ENCODE measurements around the gene CCDC85C. TPM values are rescaled to one million over a fixed set of nuclear protein-coding genes. Genes with fewer than 3 reads are reported as not detected.

CCDC85C gene
- total RNA-seq, 1 experiment from 2014 or later: 36.4 TPM

- TF ChIP-seq CTCF (conservative IDR thresholded peaks at IDR 0.05; ENCODE audit: low read depth, low read length): no peak
- ChIA-PET POLR2A (ENCODE audit: unreplicated experiment) (no interaction called here), CTCF (no interaction called here)
- no peak overlapping the region for H3K4me2 ChIP-seq (ENCODE audit: low read length)
- 0 out of 2 replicates have a peak, but pooled peaks cover 3% of the 10 kb centered on the region for H4K20me1 ChIP-seq (ENCODE audit: low read length)
- no peaks in the 10 kb centered on the region for H3K9me2 ChIP-seq (replicated peaks; ENCODE audit: low read length)
- no peak overlapping the region for H3K4me3 ChIP-seq (ENCODE audit: low read length)
- peaks cover 10% of the 10 kb centered on the region for H3K4me1 ChIP-seq (ENCODE audit: insufficient read depth, low read length)
- no TSS peak for BruUV-seq (replicated peaks)
- no peaks in the 10 kb centered on the region for H3K27me3 ChIP-seq (ENCODE audit: low read length)
- ATAC-seq (no peak), DNase-seq (no peak)
- H3K79me2 ChIP-seq (ENCODE audit: low read length): peaks cover 12% of the 10 kb centered on the region; the same call in 1 of the 2 replicates
- H3K36me3 ChIP-seq (ENCODE audit: low read depth, low read length): no peaks in the 10 kb centered on the region; the same call in 1 of the 2 replicates
- no peak overlapping the region for H3K27ac ChIP-seq (ENCODE audit: low read length)
- H2AFZ ChIP-seq (ENCODE audit: low read length): no peak overlapping the region
- intact Hi-C loops (cut with micrococcal nuclease): loop anchor here (1.0 kb wide), 1 partner anchor 111 kb away; no protein-coding TSS in a partner anchor
- no peak overlapping the region for H3K9ac ChIP-seq (ENCODE audit: low read length)
- no peaks in the 10 kb centered on the region for H3F3A ChIP-seq (ENCODE audit: low read length, unreplicated experiment)
- H3K9me3 ChIP-seq (ENCODE audit: low read length): no peaks in the 10 kb centered on the region
Observed at GRCh38 chr14:99517643-99518381, 86.2 kb downstream of the CCDC85C start.

GRCh38 chr14:99516871-99517642 is 87.0 kb downstream of the CCDC85C start:
- Histone ChIP-seq H3K36me3 (ENCODE audit: low read depth, low read length) (no peaks in the 10 kb centered on the region; the same call in 1 of the 2 replicates), H3K4me2 (ENCODE audit: low read length) (no peak overlapping the region), H3K9me3 (ENCODE audit: low read length) (no peaks in the 10 kb centered on the region), H3K9ac (ENCODE audit: low read length) (no peak overlapping the region), H3K27me3 (ENCODE audit: low read length) (no peaks in the 10 kb centered on the region), H3K79me2 (ENCODE audit: low read length) (peaks cover 9% of the 10 kb centered on the region; the same call in 1 of the 2 replicates), H3F3A (ENCODE audit: low read length, unreplicated experiment) (no peaks in the 10 kb centered on the region), H2AFZ (ENCODE audit: low read length) (no peak overlapping the region), H4K20me1 (ENCODE audit: low read length) (0 out of 2 replicates have a peak, but pooled peaks cover 3% of the 10 kb centered on the region), H3K4me3 (ENCODE audit: low read length) (no peak overlapping the region), H3K4me1 (ENCODE audit: insufficient read depth, low read length) (peaks cover 3% of the 10 kb centered on the region), H3K27ac (ENCODE audit: low read length) (no peak overlapping the region), H3K9me2 (replicated peaks; ENCODE audit: low read length) (no peaks in the 10 kb centered on the region)
- no peak for DNase-seq
- no peak for TF ChIP-seq CTCF (conservative IDR thresholded peaks at IDR 0.05; ENCODE audit: low read depth, low read length)
- no peak for TF ChIP-seq EZH2phosphoT487 (IDR thresholded peaks at IDR 0.05; ENCODE audit: borderline replicate concordance, low read length)
- no peak for TF ChIP-seq EZH2 (IDR thresholded peaks at IDR 0.05; ENCODE audit: low read length, unreplicated experiment)
- ChIA-PET POLR2A (ENCODE audit: unreplicated experiment) (no interaction called here), CTCF (no interaction called here)
- intact Hi-C loops (cut with micrococcal nuclease): no loop called here
- no peak for ATAC-seq
- no TSS peak for BruUV-seq (replicated peaks)

Measured in PC-3 (cell line).